ENCODE measurements around the gene ABCC2.
"Not testable (repeated sequence)": the region's sequence is repeated elsewhere in the genome, so short reads cannot be mapped to it uniquely, and the experiment has no call there.

ABCC2 gene

GRCh38 chr10:99782447-99783286 lies at the start of gene ABCC2:
ABCC2 (plus strand) TSS chr10:99782640; CDS start chr10:99782845, 205 bp downstream.
- no peaks in the 10 kb centered on the region for H3K9me3 ChIP-seq (replicated peaks; ENCODE audit: insufficient read depth, low read length)
- no peak within 1 kb of the TSS for H3K4me3 ChIP-seq (ENCODE audit: low read length)
- no peaks in the 10 kb centered on the region for H3K9me2 ChIP-seq (replicated peaks; ENCODE audit: insufficient read depth, low read length)
- DNase-seq, result no peak
- H3K9ac ChIP-seq (ENCODE audit: low read length), result no peak within 1 kb of the TSS
- H4K20me1 ChIP-seq (ENCODE audit: insufficient read depth, low read length), result no peaks in the 10 kb centered on the region
- H2AFZ ChIP-seq (ENCODE audit: low read length), result no peak within 1 kb of the TSS
- H3K36me3 ChIP-seq (replicated peaks; ENCODE audit: insufficient read depth, low read length), result no peaks in the 10 kb centered on the region
- no peaks in the 10 kb centered on the region for H3K79me2 ChIP-seq (ENCODE audit: low read length)
- no peak within 1 kb of the TSS for H3K27ac ChIP-seq (ENCODE audit: low read length)
- TF ChIP-seq EZH2phosphoT487 (IDR thresholded peaks at IDR 0.05; ENCODE audit: low read length), result no peak
- no peak for TF ChIP-seq CTCF (IDR thresholded peaks at IDR 0.05; ENCODE audit: low read length)
- no peak for TF ChIP-seq EZH2 (optimal IDR thresholded peaks at IDR 0.05; ENCODE audit: low read depth, low read length)
- no peaks in the 10 kb centered on the region for H3K27me3 ChIP-seq (replicated peaks; ENCODE audit: insufficient read depth, low read length)
- H3F3A ChIP-seq (ENCODE audit: insufficient read depth, low read length), result no peaks in the 10 kb centered on the region
- no peak within 1 kb of the TSS for H3K4me2 ChIP-seq (ENCODE audit: low read depth, low read length)
- no peaks in the 10 kb centered on the region for H3K4me1 ChIP-seq (ENCODE audit: low read length)

GRCh38 chr10:99733366-99733765 lies 49.1 kb upstream of the ABCC2 start:
- Histone ChIP-seq H3K9me2 (replicated peaks; ENCODE audit: insufficient read depth, low read length) (no peaks in the 10 kb centered on the region), H4K20me1 (ENCODE audit: insufficient read depth, low read length) (no peaks in the 10 kb centered on the region), H3K4me1 (ENCODE audit: low read length) (no peaks in the 10 kb centered on the region), H2AFZ (ENCODE audit: low read length) (no peak overlapping the region), H3K27ac (ENCODE audit: low read length) (no peak overlapping the region), H3F3A (ENCODE audit: insufficient read depth, low read length) (peaks cover 8% of the 10 kb centered on the region), H3K27me3 (replicated peaks; ENCODE audit: insufficient read depth, low read length) (no peaks in the 10 kb centered on the region), H3K4me3 (ENCODE audit: low read length) (no peak overlapping the region), H3K36me3 (replicated peaks; ENCODE audit: insufficient read depth, low read length) (0 out of 2 replicates have a peak, but pooled peaks cover 6% of the 10 kb centered on the region), H3K4me2 (ENCODE audit: low read depth, low read length) (peak overlapping the region; percentile 37; the same call in 1 of the 2 replicates), H3K9ac (ENCODE audit: low read length) (no peak overlapping the region), H3K79me2 (ENCODE audit: low read length) (peaks cover 40% of the 10 kb centered on the region), H3K9me3 (replicated peaks; ENCODE audit: insufficient read depth, low read length) (no peaks in the 10 kb centered on the region)
- TF ChIP-seq CTCF (IDR thresholded peaks at IDR 0.05; ENCODE audit: low read length), result no peak
- no peak for TF ChIP-seq EZH2phosphoT487 (IDR thresholded peaks at IDR 0.05; ENCODE audit: low read length)
- TF ChIP-seq EZH2 (optimal IDR thresholded peaks at IDR 0.05; ENCODE audit: low read depth, low read length), result no peak
- DNase-seq, result no peak

GRCh38 chr10:99734111-99734510 lies 48.3 kb upstream of the ABCC2 start:
- H3K9ac ChIP-seq (ENCODE audit: low read length); DNase-seq; H3K4me3 ChIP-seq (ENCODE audit: low read length); H3K27me3 ChIP-seq (replicated peaks; ENCODE audit: insufficient read depth, low read length); H3K9me3 ChIP-seq (replicated peaks; ENCODE audit: insufficient read depth, low read length); H3K4me2 ChIP-seq (ENCODE audit: low read depth, low read length); H4K20me1 ChIP-seq (ENCODE audit: insufficient read depth, low read length); H3K4me1 ChIP-seq (ENCODE audit: low read length); H3K9me2 ChIP-seq (replicated peaks; ENCODE audit: insufficient read depth, low read length); H3K36me3 ChIP-seq (replicated peaks; ENCODE audit: insufficient read depth, low read length); H2AFZ ChIP-seq (ENCODE audit: low read length); H3F3A ChIP-seq (ENCODE audit: insufficient read depth, low read length); H3K27ac ChIP-seq (ENCODE audit: low read length): not testable (repeated sequence)
- H3K79me2 ChIP-seq (ENCODE audit: low read length), result peaks cover 40% of the 10 kb centered on the region

- Histone ChIP-seq H3K27me3 (replicated peaks; ENCODE audit: insufficient read depth, low read length) (no peaks in the 10 kb centered on the region), H3K4me3 (ENCODE audit: low read length) (no peak overlapping the region)
Observed at GRCh38 chr10:99740260-99740659, 42.2 kb upstream of the ABCC2 start.

More at GRCh38 chr10:99740260-99740659, 42.2 kb upstream of the ABCC2 start:
- TF ChIP-seq CTCF (IDR thresholded peaks at IDR 0.05; ENCODE audit: low read length) (no peak), EZH2phosphoT487 (IDR thresholded peaks at IDR 0.05; ENCODE audit: low read length) (no peak), EZH2 (optimal IDR thresholded peaks at IDR 0.05; ENCODE audit: low read depth, low read length) (no peak)
- Histone ChIP-seq H3K79me2 (ENCODE audit: low read length) (peaks cover 9% of the 10 kb centered on the region; the same call in 1 of the 2 replicates), H3K9me3 (replicated peaks; ENCODE audit: insufficient read depth, low read length) (no peaks in the 10 kb centered on the region), H3F3A (ENCODE audit: insufficient read depth, low read length) (no peaks in the 10 kb centered on the region), H3K36me3 (replicated peaks; ENCODE audit: insufficient read depth, low read length) (peaks cover 20% of the 10 kb centered on the region), H3K27ac (ENCODE audit: low read length) (no peak overlapping the region), H4K20me1 (ENCODE audit: insufficient read depth, low read length) (no peaks in the 10 kb centered on the region), H3K9ac (ENCODE audit: low read length) (no peak overlapping the region), H3K9me2 (replicated peaks; ENCODE audit: insufficient read depth, low read length) (no peaks in the 10 kb centered on the region), H3K4me2 (ENCODE audit: low read depth, low read length) (no peak overlapping the region), H3K4me1 (ENCODE audit: low read length) (no peaks in the 10 kb centered on the region), H2AFZ (ENCODE audit: low read length) (no peak overlapping the region)
- no peak for DNase-seq

Data from MM.1S (cell line).